GM23248 (cell line): ENCODE data around the gene LDLRAD2.

ENCODE experiments used
- EZH2 ChIP-seq: fragments of 200-600 bp; sonication (generic); IDR thresholded peaks from 2 replicates; pipeline ENCODE4 v1.6.1; 2018; ENCODE audit warnings: antibody characterized with exemption, mild to moderate bottlenecking; ENCODE audit not compliant: insufficient read depth, poor library complexity, severe bottlenecking
- EZH2phosphoT487 ChIP-seq: fragments of 200-600 bp; sonication (generic); IDR thresholded peaks from 2 replicates; pipeline ENCODE4 v1.6.1; 2018; ENCODE audit warnings: antibody characterized with exemption, moderate library complexity, mild to moderate bottlenecking, low read depth; ENCODE audit not compliant: insufficient read depth

GRCh38 chr1:21794656-21795055, 17.4 kb upstream of the LDLRAD2 start:
- TF ChIP-seq EZH2 (no peak), EZH2phosphoT487 (no peak)
